Measurements from ENCODE around the gene ATG9A. TPM values are rescaled to one million over a fixed set of nuclear protein-coding genes. Genes with fewer than 3 reads are reported as not detected.
A peak's percentile ranks its signal among the peaks of the same experiment; 100 is the strongest.

Gene ATG9A
- total RNA-seq, 2 donors from 2014 or later: 45.4 to 45.7 TPM

DNA sequence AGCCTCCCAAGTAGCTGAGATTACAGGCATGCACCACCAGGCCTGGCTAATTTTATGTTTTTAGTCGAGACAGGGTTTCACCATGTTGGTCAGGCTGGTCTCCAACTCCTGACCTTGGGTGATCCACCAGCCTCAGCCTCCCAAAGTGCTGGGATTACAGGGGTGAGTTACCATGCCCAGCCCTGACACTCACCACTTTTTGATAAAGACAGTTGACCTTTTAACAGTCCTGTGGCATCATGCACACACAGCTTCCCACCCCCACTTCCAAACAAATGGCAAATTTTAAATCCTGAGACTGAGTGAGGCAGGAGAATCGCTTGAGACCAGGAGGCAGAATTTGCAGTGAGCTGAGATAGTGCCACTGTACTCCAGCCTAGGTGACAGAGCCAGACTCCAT, 43.6 kb upstream of the ATG9A start:
- Mint-ChIP-seq H3K4me3 (no peak overlapping the region), H3K4me1 (peaks cover 16% of the 10 kb centered on the region), H3K36me3 (ENCODE audit: low read depth) (no peaks in the 10 kb centered on the region), H3K9me3 (no peaks in the 10 kb centered on the region), H3K27ac (no peak overlapping the region), H3K27me3 (ENCODE audit: insufficient read depth) (peaks cover 29% of the 10 kb centered on the region)
- DNase-seq: no peak
- TF ChIP-seq CTCF (conservative IDR thresholded peaks at IDR 0.05): no peak
- no peak overlapping the region for H3K9ac ChIP-seq (ENCODE audit: extremely low read depth, low read length, poor library complexity, severe bottlenecking)
- 81 to 100% methylated on average over 1 to 2 of the region's 2 CpGs for WGBS, 2 experiments (ENCODE audit: insufficient coverage in 1 of 2, insufficient read length in 1 of 2)
- H3K4me1 ChIP-seq (ENCODE audit: control insufficient read depth, insufficient read depth, low read length): peaks cover 11% of the 10 kb centered on the region
- no peak overlapping the region for H3K4me3 ChIP-seq (ENCODE audit: low read length)
- H3K27ac ChIP-seq (ENCODE audit: low read depth, low read length): no peak overlapping the region
- no peaks in the 10 kb centered on the region for H3K36me3 ChIP-seq (ENCODE audit: control insufficient read depth, insufficient read depth, low read length)
- H3K9me3 ChIP-seq (ENCODE audit: control insufficient read depth, low read length): no peaks in the 10 kb centered on the region
- peaks cover 7% of the 10 kb centered on the region for H3K27me3 ChIP-seq (ENCODE audit: control insufficient read depth, insufficient read depth, low read length, poor library complexity, severe bottlenecking)

GRCh38 chr2:219272356-219272755, 42.9 kb upstream of the ATG9A start:
- H3K27me3 Mint-ChIP-seq (ENCODE audit: insufficient read depth): peaks cover 29% of the 10 kb centered on the region
- H3K27ac Mint-ChIP-seq: no peak overlapping the region

DNA sequence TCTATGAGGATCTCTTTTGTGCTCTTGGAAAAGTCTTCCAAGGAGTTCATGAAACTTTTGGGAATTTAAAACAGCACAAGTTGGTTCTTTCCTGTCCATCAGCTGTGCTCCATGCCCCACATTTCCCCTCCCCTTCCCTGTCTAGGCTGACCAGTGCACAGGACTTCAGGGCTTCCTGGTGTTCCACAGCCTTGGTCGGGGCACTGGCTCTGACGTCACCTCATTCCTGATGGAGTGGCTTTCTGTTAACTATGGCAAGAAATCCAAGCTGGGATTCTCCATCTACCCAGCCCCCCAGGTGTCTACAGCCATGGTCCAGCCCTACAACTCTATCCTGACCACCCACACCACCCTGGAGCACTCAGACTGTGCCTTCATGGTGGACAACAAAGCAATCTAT, 41.6 kb upstream of the ATG9A start:
- Mint-ChIP-seq H3K9me3 (no peaks in the 10 kb centered on the region), H3K27me3 (ENCODE audit: insufficient read depth) (peaks cover 31% of the 10 kb centered on the region), H3K4me1 (peaks cover 7% of the 10 kb centered on the region), H3K4me3 (no peak overlapping the region), H3K36me3 (ENCODE audit: low read depth) (no peaks in the 10 kb centered on the region), H3K27ac (peak overlapping the region; percentile 44)
- H3K27ac ChIP-seq (ENCODE audit: low read depth, low read length): no peak overlapping the region
- DNase-seq: no peak
- H3K27me3 ChIP-seq (ENCODE audit: control insufficient read depth, insufficient read depth, low read length, poor library complexity, severe bottlenecking): peaks cover 7% of the 10 kb centered on the region
- H3K36me3 ChIP-seq (ENCODE audit: control insufficient read depth, insufficient read depth, low read length): no peaks in the 10 kb centered on the region
- H3K9me3 ChIP-seq (ENCODE audit: control insufficient read depth, low read length): no peaks in the 10 kb centered on the region
- H3K4me3 ChIP-seq (ENCODE audit: low read length): no peak overlapping the region
- H3K9ac ChIP-seq (ENCODE audit: extremely low read depth, low read length, poor library complexity, severe bottlenecking): no peak overlapping the region
- peaks cover 8% of the 10 kb centered on the region for H3K4me1 ChIP-seq (ENCODE audit: control insufficient read depth, insufficient read depth, low read length)
- TF ChIP-seq CTCF (conservative IDR thresholded peaks at IDR 0.05): no peak
- 85 to 92% methylated on average over 2 of the region's 2 CpGs for WGBS, 2 experiments (ENCODE audit: insufficient coverage in 1 of 2, insufficient read length in 1 of 2)

More at GRCh38 chr2:219272356-219272755, 42.9 kb upstream of the ATG9A start:
- Histone ChIP-seq H3K9me3 (ENCODE audit: control insufficient read depth, low read length) (no peaks in the 10 kb centered on the region), H3K27ac (ENCODE audit: low read depth, low read length) (no peak overlapping the region), H3K9ac (ENCODE audit: extremely low read depth, low read length, poor library complexity, severe bottlenecking) (no peak overlapping the region), H3K27me3 (ENCODE audit: control insufficient read depth, insufficient read depth, low read length, poor library complexity, severe bottlenecking) (peaks cover 7% of the 10 kb centered on the region), H3K4me3 (ENCODE audit: low read length) (no peak overlapping the region), H3K4me1 (ENCODE audit: control insufficient read depth, insufficient read depth, low read length) (peaks cover 8% of the 10 kb centered on the region), H3K36me3 (ENCODE audit: control insufficient read depth, insufficient read depth, low read length) (no peaks in the 10 kb centered on the region)
- Mint-ChIP-seq H3K36me3 (ENCODE audit: low read depth) (no peaks in the 10 kb centered on the region), H3K4me1 (peaks cover 11% of the 10 kb centered on the region), H3K9me3 (no peaks in the 10 kb centered on the region), H3K4me3 (no peak overlapping the region)
- WGBS, 2 experiments (ENCODE audit: insufficient coverage in 1 of 2, insufficient read length in 1 of 2): 91 to 96% methylated on average over 3 to 4 of the region's 4 CpGs
- no peak for TF ChIP-seq CTCF (conservative IDR thresholded peaks at IDR 0.05)
- no peak for DNase-seq
